HCT116 (cell line): ENCODE data around the gene MBD6. TPM values are rescaled to one million over a fixed set of nuclear protein-coding genes. Genes with fewer than 3 reads are reported as not detected.

ENCODE experiments used
- ATAC-seq: fragments of 200-7000 bp; cut with Tn5 transposase; 2 replicates; pipeline ENCODE4 v1.9.1; 2020; ENCODE audit warnings: mild to moderate bottlenecking, moderate library complexity
- BruUV-seq: library from RNA; stranded (reverse); fragments of 400-500 nt; replicated peaks from 2 replicates; lab custom pipeline; 2021; lab: Mats Ljungman, UMichigan
- CTCF ChIA-PET: fragments of 300-600 bp; sonication (Branson Sonifier 250); formaldehyde crosslinking; loops from one replicate; lab custom pipeline; 2021; ENCODE audit warnings: antibody characterized with exemption; lab: Charles Lee
- POLR2A ChIA-PET: fragments of 300-600, 350-600 bp; sonication (Branson Sonifier 250); formaldehyde crosslinking; loops from one replicate; lab custom pipeline; 2021; ENCODE audit warnings: antibody characterized with exemption; lab: Charles Lee
- RAD21 ChIA-PET, 2 experiments: fragments of 300-600 bp; sonication (Branson Sonifier 250); formaldehyde crosslinking; loops; one replicate each; lab custom pipeline; 2023; ENCODE audit warnings: low total read pairs in 2 of 2; ENCODE audit not compliant: uncharacterized antibody in 2 of 2, unreplicated experiment in 2 of 2, low non-redundant PET in 1 of 2; lab: Charles Lee
- DNase-seq: peaks from one replicate; pipeline ENCODE4 v3.0.0-alpha.2; 2010; ENCODE audit warnings: low read depth, low spot score
- H2AFZ ChIP-seq: fragments of 200-600 bp; shearing (Covaris generic), sonication (generic); 2 replicates; pipeline ENCODE4 v1.6.1; 2017; ENCODE audit warnings: low read depth, mixed run types, mixed read lengths, antibody characterized with exemption, low read length; ENCODE audit not compliant: poor library complexity, severe bottlenecking
- H3K27ac ChIP-seq: 2 replicates; pipeline ENCODE4 v1.5.1; 2012; ENCODE audit warnings: low read depth, low read length
- H3K27me3 ChIP-seq: fragments of 200-600 bp; sonication (generic); 2 replicates; pipeline ENCODE4 v1.6.1; 2016; ENCODE audit warnings: mixed run types, low read length, mixed read lengths; ENCODE audit not compliant: insufficient read depth
- H3K36me3 ChIP-seq, 2 experiments: fragments of 200-500 bp in 1 of 2; fragments of 200-600 bp in 1 of 2; sonication (Bioruptor generic) in 1 of 2; sonication (generic) in 1 of 2; 2 replicates each; pipeline versions ENCODE4 v1.5.1 to v1.6.1; 2014 to 2016; ENCODE audit warnings: low read length in 2 of 2, inconsistent platforms in 1 of 2, mixed read lengths in 1 of 2, mixed run types in 1 of 2; ENCODE audit not compliant: insufficient read depth in 2 of 2, control insufficient read depth in 1 of 2
- H3K4me1 ChIP-seq, 2 experiments: fragments of 200-600 bp in 1 of 2; sonication (generic) in 1 of 2; 2 replicates each; pipeline versions ENCODE4 v1.5.1 to v1.6.1; 2012 to 2017; ENCODE audit warnings: low read length in 2 of 2, inconsistent platforms in 1 of 2, mild to moderate bottlenecking in 1 of 2, mixed read lengths in 1 of 2, mixed run types in 1 of 2, moderate library complexity in 1 of 2; ENCODE audit not compliant: insufficient read depth in 2 of 2, control insufficient read depth in 1 of 2
- H3K4me2 ChIP-seq: fragments of 200-600 bp; sonication (generic); 2 replicates; pipeline ENCODE4 v1.6.1; 2017; ENCODE audit warnings: mixed run types, low read length, mixed read lengths
- H3K4me3 ChIP-seq, 2 experiments: fragments of 200-600 bp in 1 of 2; sonication (generic) in 1 of 2; replicated peaks in 1 of 2; 2 replicates each; pipeline ENCODE4 v1.5.1; 2011 to 2016; ENCODE audit warnings: low read length in 2 of 2, control low read depth in 1 of 2, low read depth in 1 of 2, mild to moderate bottlenecking in 1 of 2, mixed read lengths in 1 of 2, mixed run types in 1 of 2
- H3K79me2 ChIP-seq: fragments of 200-600 bp; sonication (generic); 2 replicates; pipeline ENCODE4 v1.6.1; 2017; ENCODE audit warnings: mild to moderate bottlenecking, mixed run types, low read length, moderate library complexity, mixed read lengths; ENCODE audit not compliant: insufficient read depth
- H3K9ac ChIP-seq: fragments of 200-600 bp; sonication (generic); 2 replicates; pipeline ENCODE4 v1.6.1; 2016; ENCODE audit warnings: low read length, mixed read lengths
- H3K9me2 ChIP-seq: fragments of 200-600 bp; sonication (generic), shearing (Covaris generic); 2 replicates; pipeline ENCODE4 v1.6.1; 2017; ENCODE audit warnings: mixed run types, mild to moderate bottlenecking, moderate library complexity; ENCODE audit not compliant: insufficient read depth
- H3K9me3 ChIP-seq, 2 experiments: fragments of 200-500 bp in 1 of 2; fragments of 200-600 bp in 1 of 2; sonication (Bioruptor generic) in 1 of 2; sonication (generic) in 1 of 2; 2 replicates each; pipeline ENCODE4 v1.6.1; 2014 to 2017; ENCODE audit warnings: low read length in 2 of 2, mixed read lengths in 2 of 2, inconsistent platforms in 1 of 2, low read depth in 1 of 2, mild to moderate bottlenecking in 1 of 2, mixed run types in 1 of 2, moderate library complexity in 1 of 2; ENCODE audit not compliant: control insufficient read depth in 1 of 2, insufficient read depth in 1 of 2
- H4K20me1 ChIP-seq: fragments of 200-600 bp; sonication (generic), shearing (Covaris generic); 2 replicates; pipeline ENCODE4 v1.6.1; 2017; ENCODE audit warnings: mixed run types, mild to moderate bottlenecking, moderate library complexity; ENCODE audit not compliant: insufficient read depth
- EGR1 ChIP-seq: IDR thresholded peaks from 2 replicates; pipeline ENCODE4 v1.6.1; 2012; ENCODE audit warnings: low read depth
- ELF1 ChIP-seq: IDR thresholded peaks from 2 replicates; pipeline ENCODE4 v1.6.1; 2012; ENCODE audit warnings: low read depth, borderline replicate concordance
- EZH2phosphoT487 ChIP-seq: fragments of 200-600 bp; IDR thresholded peaks from 2 replicates; pipeline ENCODE4 v1.6.1; 2018; ENCODE audit warnings: antibody characterized with exemption, borderline replicate concordance
- POLR2A ChIP-seq: IDR thresholded peaks from 2 replicates; pipeline ENCODE4 v1.7.0; 2011; ENCODE audit warnings: borderline replicate concordance; ENCODE audit not compliant: insufficient read depth, insufficient read length; ENCODE audit errors: extremely low read depth
- POLR2AphosphoS5 ChIP-seq: IDR thresholded peaks from 2 replicates; pipeline ENCODE4 v1.6.1; 2011; ENCODE audit warnings: mild to moderate bottlenecking, low read depth, low read length, moderate library complexity
- SIN3A ChIP-seq: IDR thresholded peaks from 2 replicates; pipeline ENCODE4 v1.6.1; 2012; ENCODE audit warnings: low read depth
- SRF ChIP-seq: IDR thresholded peaks from 2 replicates; pipeline ENCODE4 v1.6.1; 2012; ENCODE audit warnings: low read depth
- YY1 ChIP-seq: IDR thresholded peaks from 2 replicates; pipeline ENCODE4 v1.6.1; 2011; ENCODE audit warnings: low read length, low read depth, moderate library complexity, mild to moderate bottlenecking; ENCODE audit not compliant: insufficient replicate concordance; ENCODE audit errors: extremely low read depth
- ZFX ChIP-seq: fragments of 450-650 bp; IDR thresholded peaks from 2 replicates; pipeline ENCODE4 v1.6.1; 2017
- ZNF274 ChIP-seq: fragments of 200-500 bp; sonication (Bioruptor generic); IDR thresholded peaks from 2 replicates; pipeline ENCODE4 v1.6.1; 2014; ENCODE audit warnings: mild to moderate bottlenecking, low read depth, low read length, inconsistent platforms
- intact Hi-C: fragments of 100-400 bp; cut with micrococcal nuclease; formaldehyde crosslinking; loops from 2 replicates; pipeline ENCODE4 v1.10.0; 2022
- total RNA-seq: library from RNA; stranded (reverse); gene quantifications from one replicate; pipeline ENCODE4 v1.2.1, GENCODE V29; 2021; ENCODE audit not compliant: unreplicated experiment
- TF ChIP-seq, protein P1 (sequence below): IDR thresholded peaks from 2 replicates; pipeline ENCODE4 v1.6.1; 2011; ENCODE audit warnings: mild to moderate bottlenecking, low read length, moderate library complexity; ENCODE audit not compliant: insufficient replicate concordance; ENCODE audit errors: extremely low read depth
- TF ChIP-seq, protein P2 (sequence below): IDR thresholded peaks from 2 replicates; pipeline ENCODE4 v1.6.1; 2012; ENCODE audit warnings: low read depth
- TF ChIP-seq, protein P3 (sequence below), 3 experiments: fragments of 200-600 bp in 1 of 3; sonication (generic) in 1 of 3; IDR thresholded peaks in 2 of 3; conservative IDR thresholded peaks in 1 of 3; 2 replicates each; pipeline ENCODE4 v1.5.1; 2012 to 2017; ENCODE audit warnings: low read depth in 2 of 3, low read length in 2 of 3, antibody characterized with exemption in 1 of 3, borderline replicate concordance in 1 of 3, control low read depth in 1 of 3, mild to moderate bottlenecking in 1 of 3, mixed read lengths in 1 of 3, mixed run types in 1 of 3, moderate library complexity in 1 of 3; ENCODE audit not compliant: insufficient read depth in 1 of 3
- TF ChIP-seq, protein P4 (sequence below): IDR thresholded peaks from 2 replicates; pipeline ENCODE4 v1.6.1; 2012

MBD6 gene
- total RNA-seq, 1 experiment from 2014 or later = 70.1 TPM

DNA sequence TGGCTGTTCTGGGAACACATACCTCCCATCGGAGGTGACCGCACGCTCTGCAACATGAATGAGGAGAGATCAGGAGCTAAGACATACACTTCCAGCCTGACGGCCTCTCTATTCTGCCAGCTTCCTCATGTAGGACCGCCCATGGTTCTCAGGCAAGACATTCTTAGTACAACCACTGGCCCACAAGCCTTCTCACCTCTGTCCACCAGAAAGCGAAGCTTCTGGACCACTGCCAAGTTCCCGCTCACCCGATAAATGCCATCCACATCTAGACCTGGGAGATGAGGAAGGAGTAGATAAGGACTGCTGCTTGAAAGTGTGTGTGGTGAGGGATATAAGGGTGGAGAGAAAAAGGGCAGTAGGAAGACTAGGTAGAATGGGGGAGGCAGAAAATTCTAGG, 48.2 kb upstream of the MBD6 start:
- no peaks in the 10 kb centered on the region for H3K36me3 ChIP-seq
- no peaks in the 10 kb centered on the region for H3K79me2 ChIP-seq
- peaks cover 0 to 16% of the 10 kb centered on the region in 2 experiments; a peak in 2 of 4 replicates for H3K4me1 ChIP-seq
- no peaks in the 10 kb centered on the region for H3K9me3 ChIP-seq
- no peaks in the 10 kb centered on the region for H3K9me2 ChIP-seq
- H3K27ac ChIP-seq = no peak overlapping the region
- H3K27me3 ChIP-seq = peaks cover 23% of the 10 kb centered on the region; the same call in 1 of the 2 replicates
- CTCF ChIA-PET = no interaction called here
- no peak overlapping the region for H3K9ac ChIP-seq
- BruUV-seq = no TSS peak
- intact Hi-C loops = no loop called here
- ATAC-seq = no peak
- POLR2A ChIA-PET = interaction anchor here (0.6 kb wide), 1 partner anchor 30 kb away, joined by 4 read pairs; no protein-coding TSS in a partner anchor
- no peak for DNase-seq
- H4K20me1 ChIP-seq = no peaks in the 10 kb centered on the region
- TF ChIP-seq ZFX (no peak), YY1 (no peak), ZNF274 (no peak), SRF (no peak), POLR2AphosphoS5 (no peak), EGR1 (no peak), SIN3A (no peak), ELF1 (no peak), POLR2A (no peak), EZH2phosphoT487 (no peak)
- TF ChIP-seq, protein P1, sequence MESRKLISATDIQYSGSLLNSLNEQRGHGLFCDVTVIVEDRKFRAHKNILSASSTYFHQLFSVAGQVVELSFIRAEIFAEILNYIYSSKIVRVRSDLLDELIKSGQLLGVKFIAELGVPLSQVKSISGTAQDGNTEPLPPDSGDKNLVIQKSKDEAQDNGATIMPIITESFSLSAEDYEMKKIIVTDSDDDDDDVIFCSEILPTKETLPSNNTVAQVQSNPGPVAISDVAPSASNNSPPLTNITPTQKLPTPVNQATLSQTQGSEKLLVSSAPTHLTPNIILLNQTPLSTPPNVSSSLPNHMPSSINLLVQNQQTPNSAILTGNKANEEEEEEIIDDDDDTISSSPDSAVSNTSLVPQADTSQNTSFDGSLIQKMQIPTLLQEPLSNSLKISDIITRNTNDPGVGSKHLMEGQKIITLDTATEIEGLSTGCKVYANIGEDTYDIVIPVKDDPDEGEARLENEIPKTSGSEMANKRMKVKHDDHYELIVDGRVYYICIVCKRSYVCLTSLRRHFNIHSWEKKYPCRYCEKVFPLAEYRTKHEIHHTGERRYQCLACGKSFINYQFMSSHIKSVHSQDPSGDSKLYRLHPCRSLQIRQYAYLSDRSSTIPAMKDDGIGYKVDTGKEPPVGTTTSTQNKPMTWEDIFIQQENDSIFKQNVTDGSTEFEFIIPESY = no peak
- TF ChIP-seq, protein P2, sequence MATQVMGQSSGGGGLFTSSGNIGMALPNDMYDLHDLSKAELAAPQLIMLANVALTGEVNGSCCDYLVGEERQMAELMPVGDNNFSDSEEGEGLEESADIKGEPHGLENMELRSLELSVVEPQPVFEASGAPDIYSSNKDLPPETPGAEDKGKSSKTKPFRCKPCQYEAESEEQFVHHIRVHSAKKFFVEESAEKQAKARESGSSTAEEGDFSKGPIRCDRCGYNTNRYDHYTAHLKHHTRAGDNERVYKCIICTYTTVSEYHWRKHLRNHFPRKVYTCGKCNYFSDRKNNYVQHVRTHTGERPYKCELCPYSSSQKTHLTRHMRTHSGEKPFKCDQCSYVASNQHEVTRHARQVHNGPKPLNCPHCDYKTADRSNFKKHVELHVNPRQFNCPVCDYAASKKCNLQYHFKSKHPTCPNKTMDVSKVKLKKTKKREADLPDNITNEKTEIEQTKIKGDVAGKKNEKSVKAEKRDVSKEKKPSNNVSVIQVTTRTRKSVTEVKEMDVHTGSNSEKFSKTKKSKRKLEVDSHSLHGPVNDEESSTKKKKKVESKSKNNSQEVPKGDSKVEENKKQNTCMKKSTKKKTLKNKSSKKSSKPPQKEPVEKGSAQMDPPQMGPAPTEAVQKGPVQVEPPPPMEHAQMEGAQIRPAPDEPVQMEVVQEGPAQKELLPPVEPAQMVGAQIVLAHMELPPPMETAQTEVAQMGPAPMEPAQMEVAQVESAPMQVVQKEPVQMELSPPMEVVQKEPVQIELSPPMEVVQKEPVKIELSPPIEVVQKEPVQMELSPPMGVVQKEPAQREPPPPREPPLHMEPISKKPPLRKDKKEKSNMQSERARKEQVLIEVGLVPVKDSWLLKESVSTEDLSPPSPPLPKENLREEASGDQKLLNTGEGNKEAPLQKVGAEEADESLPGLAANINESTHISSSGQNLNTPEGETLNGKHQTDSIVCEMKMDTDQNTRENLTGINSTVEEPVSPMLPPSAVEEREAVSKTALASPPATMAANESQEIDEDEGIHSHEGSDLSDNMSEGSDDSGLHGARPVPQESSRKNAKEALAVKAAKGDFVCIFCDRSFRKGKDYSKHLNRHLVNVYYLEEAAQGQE = no peak
- TF ChIP-seq, protein P3, sequence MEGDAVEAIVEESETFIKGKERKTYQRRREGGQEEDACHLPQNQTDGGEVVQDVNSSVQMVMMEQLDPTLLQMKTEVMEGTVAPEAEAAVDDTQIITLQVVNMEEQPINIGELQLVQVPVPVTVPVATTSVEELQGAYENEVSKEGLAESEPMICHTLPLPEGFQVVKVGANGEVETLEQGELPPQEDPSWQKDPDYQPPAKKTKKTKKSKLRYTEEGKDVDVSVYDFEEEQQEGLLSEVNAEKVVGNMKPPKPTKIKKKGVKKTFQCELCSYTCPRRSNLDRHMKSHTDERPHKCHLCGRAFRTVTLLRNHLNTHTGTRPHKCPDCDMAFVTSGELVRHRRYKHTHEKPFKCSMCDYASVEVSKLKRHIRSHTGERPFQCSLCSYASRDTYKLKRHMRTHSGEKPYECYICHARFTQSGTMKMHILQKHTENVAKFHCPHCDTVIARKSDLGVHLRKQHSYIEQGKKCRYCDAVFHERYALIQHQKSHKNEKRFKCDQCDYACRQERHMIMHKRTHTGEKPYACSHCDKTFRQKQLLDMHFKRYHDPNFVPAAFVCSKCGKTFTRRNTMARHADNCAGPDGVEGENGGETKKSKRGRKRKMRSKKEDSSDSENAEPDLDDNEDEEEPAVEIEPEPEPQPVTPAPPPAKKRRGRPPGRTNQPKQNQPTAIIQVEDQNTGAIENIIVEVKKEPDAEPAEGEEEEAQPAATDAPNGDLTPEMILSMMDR (IDR thresholded peaks at IDR 0.05 in 2 of 3, conservative IDR thresholded peaks at IDR 0.05 in 1 of 3; ENCODE audit: borderline replicate concordance in 1 of 3, insufficient read depth in 1 of 3, low read depth in 2 of 3, low read length in 2 of 3) = no peak
- TF ChIP-seq, protein P4, sequence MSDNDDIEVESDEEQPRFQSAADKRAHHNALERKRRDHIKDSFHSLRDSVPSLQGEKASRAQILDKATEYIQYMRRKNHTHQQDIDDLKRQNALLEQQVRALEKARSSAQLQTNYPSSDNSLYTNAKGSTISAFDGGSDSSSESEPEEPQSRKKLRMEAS = no peak
- TF ChIP-seq, all 23 proteins: peak for 0
- no peak overlapping the region for H2AFZ ChIP-seq
- H3K4me2 ChIP-seq = no peak overlapping the region
- no peak overlapping the region for H3K4me3 ChIP-seq
- RAD21 ChIA-PET = no interaction called here
